ENCODE results near the gene SPON2.

DNA sequence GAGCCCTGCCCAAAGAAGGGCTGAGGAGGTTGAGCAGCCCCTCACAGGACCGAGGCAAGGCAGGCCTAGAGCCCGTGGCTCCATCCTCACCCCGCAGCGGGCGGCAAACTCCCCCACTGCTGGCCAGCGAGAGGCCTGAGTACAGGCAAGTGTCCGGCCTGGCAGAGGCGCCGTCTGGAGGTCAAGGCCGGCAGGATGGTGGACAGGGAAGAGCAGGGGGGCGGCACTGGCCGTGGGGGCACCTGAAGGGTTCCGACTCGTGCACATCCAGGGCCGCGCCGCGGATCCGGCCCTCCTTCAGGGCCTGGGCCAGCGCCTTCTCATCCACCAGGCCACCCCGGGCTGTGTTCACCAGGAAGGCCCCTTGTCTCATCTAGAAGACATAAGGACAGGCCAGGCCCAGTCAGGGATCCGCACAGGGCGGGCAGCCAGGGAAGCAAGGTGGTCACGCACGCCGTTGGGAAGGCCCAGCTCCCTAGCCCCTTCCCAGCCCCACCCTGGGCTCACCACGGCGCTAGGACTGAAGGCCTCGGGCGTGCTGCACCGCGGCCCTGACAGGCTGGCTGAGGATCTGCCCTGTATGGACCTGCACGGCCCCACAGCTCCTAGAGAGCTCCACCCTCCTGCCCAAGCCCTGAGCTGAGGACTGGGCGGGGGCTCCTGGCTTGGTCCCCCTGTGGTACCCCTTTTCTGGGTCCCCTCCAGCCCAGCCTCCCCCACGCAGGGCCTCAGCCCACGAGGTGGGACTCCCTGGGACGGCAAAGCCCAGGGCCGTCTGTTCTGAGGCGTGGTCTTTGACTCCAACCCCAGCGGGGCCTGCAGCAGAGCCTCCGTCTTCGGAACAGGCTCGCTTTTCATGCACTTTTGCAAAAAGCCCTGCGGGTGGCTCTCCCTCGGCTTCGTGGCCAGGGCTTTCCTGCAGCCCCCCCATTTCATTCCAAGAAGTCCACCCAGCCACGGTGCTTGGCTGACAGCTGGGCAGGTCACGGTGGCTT is 42.0 kb upstream of the SPON2 start:
- TF ChIP-seq, protein P1, sequence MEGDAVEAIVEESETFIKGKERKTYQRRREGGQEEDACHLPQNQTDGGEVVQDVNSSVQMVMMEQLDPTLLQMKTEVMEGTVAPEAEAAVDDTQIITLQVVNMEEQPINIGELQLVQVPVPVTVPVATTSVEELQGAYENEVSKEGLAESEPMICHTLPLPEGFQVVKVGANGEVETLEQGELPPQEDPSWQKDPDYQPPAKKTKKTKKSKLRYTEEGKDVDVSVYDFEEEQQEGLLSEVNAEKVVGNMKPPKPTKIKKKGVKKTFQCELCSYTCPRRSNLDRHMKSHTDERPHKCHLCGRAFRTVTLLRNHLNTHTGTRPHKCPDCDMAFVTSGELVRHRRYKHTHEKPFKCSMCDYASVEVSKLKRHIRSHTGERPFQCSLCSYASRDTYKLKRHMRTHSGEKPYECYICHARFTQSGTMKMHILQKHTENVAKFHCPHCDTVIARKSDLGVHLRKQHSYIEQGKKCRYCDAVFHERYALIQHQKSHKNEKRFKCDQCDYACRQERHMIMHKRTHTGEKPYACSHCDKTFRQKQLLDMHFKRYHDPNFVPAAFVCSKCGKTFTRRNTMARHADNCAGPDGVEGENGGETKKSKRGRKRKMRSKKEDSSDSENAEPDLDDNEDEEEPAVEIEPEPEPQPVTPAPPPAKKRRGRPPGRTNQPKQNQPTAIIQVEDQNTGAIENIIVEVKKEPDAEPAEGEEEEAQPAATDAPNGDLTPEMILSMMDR (IDR thresholded peaks at IDR 0.05), result no peak
- TF ChIP-seq EZH2phosphoT487 (IDR thresholded peaks at IDR 0.05), result no peak

Data from neural progenitor cell (in vitro differentiated cells).